Cerebellar cortex (tissue), 1 donor: ENCODE results near the gene ZBTB43.

Experiments used
- DNase-seq: peaks from one replicate; pipeline ENCODE4 v3.0.0-alpha.2; 2015; ENCODE audit warnings: low spot score

ZBTB43 gene

DNA sequence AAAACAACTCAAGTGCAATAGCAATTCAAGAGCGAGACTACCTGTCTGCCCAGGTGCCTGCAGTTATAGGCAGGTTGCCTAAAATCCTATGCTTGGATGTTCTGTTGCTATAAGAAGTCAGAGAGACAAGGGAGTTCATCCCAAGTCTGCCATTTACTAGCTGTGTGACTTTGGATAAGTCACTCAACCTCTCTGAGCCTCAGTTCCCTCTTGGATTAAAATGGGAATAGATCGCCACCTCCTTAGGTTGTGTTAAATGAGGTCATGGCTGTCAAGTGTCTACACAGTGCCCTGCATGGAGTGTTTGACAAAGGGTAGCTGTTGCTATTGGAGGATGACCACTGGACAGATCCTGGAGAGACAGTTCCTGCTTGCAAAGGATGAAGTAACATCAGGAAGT lies 54.3 kb downstream of the ZBTB43 start:
- DNase-seq = no peak

DNA sequence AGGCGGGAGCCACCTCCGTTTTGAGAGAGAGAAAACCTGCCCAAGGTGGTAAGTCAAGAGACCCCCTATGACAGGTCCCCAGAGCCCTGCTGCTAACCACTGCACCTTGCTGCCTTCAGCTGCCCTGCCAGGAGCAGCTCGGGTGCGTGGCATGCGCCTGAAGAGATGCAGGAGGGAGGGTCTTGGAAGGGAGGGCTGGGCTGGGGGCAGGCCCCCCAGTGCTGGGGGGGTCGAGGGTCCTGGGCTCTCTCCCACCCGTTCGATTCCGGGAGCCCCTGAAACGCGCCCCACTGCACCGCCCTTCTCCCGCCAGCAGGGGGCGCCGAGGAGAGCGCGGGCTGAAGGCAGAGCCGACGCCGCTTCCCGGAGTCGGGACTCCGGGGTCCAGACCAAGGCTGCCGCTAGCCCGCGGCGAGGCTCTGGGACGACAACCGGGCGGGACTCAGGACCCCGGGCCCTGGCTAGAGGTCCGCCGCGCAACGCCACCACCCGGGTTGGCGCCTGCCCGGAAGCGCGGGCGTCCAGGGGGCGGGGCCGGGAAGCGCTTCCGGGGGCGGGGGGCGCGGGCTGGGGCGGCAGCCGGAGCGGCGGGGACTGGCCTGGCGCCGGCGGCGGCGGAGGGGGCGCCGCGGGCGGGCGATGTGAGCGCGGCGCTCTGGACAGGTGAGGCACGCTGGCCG lies 55.4 kb downstream of the ZBTB43 start, which contains the start of gene ZBTB34:
Gene ZBTB34, plus strand, starts transcription at position 563 of the 680 bp plus-strand sequence. CDS start 18,761 bp downstream, outside the sequence.
- peak; percentile 51 for DNase-seq

DNA sequence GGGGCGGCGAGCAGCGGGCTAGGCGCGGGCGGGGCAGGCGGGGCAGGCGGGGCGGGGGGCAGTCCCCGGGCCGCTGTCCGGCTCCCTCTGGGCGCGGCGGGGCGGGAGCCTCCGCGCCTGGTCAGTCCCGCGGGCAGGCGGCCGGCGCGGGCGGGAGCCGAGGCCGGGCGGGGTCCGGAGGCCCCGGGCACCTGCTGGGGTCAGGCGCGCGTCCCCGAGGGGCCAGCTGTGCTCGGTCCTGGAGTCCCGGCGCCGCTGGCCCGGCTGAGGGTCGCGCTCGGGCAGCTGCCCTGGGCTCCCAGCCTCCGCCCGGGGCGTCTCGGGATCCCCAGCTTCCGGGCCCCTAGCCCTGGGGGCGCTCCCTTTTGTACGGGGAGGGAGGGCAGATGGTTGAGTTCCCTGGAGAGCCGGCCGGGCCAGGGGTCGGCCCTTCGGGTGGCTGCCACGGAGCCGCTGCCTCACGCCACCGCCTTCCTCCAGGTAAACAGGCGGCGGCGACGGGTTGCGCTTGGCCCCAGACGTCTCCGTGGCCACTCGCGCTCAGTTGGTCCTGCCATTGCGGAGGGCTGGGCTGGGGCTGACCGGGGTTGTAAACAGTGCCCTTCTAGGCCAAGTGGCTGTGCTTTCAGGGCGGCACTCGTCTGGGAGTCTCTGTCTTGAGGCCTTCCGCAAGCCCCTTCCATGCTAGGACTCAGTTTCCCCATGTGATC lies 56.1 kb downstream of the ZBTB43 start:
- peak; percentile 54 for DNase-seq

DNA sequence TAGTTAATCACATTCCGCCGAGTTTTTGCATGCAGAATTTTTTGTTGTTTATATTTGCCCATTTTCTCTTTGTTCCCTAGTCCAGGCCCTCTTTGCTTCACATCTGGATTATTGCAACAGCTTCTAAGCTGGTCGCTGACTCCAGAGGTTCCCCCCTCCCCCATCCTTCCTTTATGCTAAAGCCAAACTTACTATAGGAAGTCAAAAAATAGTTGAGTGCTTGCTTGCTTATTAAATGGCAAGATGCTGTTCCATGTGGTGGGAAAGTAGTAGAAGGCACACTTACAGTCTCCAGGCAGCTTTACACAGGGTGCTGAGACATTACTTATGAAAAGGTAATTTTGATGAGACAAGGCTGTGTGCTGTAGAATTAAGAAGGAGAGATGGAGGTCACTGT lies 56.9 kb downstream of the ZBTB43 start:
- no peak for DNase-seq

DNA sequence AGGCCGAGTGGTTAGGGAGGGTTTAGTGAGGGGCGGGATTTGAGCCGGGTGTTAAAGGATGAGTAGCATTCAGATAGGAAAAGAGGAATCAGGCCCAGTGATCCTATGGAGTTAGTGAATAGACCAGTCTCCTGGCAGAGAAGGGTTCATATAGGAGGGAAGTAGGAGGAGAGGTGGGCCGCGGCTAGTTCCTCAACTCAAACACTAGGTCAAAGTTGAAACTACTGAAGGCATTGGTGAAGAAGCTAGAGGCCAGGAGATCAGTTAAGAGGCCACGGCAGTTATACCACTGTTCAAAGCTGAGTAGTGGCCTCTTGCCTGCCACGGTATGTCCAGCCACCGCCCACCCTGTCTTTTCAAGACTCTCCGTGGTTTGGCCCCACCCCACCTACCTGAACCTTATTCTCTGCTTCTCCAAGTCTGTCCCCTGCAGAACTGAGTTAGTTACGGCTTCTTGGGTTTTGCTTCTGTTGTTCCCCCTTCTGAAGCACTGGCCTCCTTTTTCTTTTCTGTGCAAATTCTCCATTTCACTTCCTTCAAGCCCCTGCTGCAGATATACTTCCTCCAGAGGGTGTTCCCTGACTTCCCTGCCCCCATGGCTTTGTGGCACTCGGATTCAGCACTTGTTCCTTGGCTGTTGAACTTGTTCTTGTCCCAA lies 57.4 kb downstream of the ZBTB43 start:
- no peak for DNase-seq

DNA sequence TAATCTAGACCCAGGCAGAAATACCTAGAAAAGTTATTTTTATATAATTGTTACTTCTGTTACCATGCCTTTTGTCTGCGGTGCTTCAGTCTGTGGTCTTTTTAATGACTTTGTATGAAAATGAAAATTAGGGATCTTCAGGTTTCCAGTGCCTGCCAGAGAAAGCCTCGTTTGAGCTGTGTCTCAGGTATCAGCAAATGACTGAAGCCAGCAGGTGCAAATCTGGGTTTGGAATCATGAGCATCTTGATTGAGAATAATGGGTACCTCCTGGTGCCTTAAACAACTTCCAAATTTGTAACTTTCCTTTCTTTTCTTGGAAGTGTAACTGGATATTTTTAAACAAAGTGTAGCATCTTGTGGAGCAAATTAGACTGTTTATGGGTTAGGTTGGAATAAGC lies 59.9 kb downstream of the ZBTB43 start:
- DNase-seq = no peak

DNA sequence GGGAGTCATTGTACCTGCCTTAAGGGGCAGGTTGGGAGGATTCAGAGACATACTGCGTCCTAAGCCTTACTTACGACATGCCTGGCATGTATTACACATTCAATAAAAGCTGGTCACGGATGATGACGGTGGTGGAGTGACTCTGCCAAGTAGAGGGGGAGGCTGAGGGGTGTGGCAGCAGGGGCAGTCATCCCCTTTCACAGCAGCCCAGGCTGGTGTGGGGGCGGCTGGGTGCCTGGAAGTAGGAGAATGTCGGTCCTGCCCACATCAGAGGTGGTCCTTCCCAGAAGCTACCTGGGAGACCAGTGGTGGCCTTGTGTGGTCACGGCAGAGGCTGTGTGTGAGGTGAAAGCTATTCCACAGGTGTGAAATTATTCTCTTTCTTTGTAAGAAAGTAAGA lies 64.5 kb downstream of the ZBTB43 start:
- no peak for DNase-seq

DNA sequence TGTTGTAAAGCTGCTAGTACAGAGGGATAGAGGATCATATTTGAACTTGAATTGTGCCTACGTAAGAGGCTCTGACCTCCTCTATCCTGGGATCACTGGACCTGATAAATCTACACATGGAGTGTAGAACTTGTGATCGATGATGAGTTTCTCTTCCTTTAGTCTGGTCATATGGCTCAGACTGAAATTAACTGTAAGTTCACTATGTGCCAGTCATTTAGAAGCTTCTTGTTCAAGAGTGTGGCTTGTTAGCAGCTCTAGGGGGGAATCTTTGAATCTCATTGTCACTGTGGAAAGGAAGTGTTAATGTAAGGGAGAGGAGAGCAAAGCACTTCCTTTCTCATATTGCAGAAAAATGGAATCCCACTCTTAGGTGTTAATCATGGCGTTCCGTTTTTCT lies 67.7 kb downstream of the ZBTB43 start:
- no peak for DNase-seq

DNA sequence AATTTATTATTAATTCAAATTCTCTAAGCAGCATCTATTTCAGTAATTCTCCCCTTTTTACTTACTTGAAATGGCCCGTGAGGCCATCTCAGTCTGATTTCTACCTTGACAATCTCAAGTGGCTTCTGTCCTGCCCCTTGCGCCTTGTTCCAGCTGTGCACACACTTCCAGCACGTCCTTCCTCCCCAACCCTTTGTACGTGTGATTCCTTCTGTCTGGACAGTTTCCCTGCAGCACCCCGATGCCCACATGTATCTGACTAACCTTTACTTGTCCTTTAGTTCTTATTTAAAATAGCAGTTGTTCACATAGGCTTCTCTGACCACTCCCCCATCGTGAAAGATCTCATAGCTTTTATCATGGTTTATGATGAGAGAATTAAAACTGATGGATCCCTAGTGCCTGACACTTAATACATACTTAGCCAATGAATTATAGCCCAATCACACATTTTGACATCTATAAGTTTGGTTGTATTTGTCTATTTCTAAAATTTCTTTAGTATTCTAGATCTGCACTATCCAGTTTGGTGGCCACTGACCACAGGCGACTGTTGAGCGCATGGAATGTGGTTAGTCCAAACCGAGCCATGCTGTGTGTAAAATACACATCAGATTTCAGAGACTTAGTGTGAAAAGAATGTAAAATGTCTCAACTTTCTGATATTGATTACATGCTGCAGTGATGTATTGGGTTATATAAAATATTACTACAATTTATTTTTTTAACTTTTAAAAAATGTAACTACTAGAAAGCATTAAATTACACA lies 69.9 kb downstream of the ZBTB43 start:
- DNase-seq = no peak

DNA sequence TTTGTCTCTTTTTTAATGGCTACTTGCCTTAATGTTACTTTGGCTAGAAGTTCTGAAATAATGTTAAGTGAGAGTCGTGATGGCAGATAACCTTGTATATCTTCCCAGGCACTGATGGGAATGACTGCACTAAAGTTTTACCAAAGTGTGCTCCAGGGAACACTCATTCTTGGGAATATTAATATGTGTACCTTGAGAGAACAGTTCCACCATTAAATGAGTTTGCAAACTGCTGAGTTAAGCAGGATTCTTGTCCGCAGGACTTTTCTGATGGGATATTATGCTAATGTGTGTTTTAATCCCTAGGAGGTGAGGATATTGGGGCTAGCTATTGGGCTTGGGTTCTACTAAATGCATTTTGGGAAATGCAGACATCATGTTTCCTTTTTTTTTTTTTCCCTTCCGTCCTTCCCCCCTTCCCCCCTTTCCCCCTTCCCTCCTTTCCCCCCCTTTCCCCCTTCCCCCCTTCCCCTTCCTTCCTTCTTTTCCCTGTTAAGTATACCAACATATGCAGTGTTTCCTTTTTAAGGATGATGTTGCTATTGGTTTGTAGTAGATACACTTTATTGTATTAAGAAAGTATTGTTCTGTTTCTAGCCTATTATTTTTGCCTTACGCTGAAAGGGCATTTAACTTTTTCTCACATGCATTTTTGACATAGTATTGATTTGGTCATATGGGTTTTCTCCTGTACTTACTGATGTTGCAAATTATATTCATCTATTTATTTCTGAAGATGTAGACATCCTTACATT lies 71.1 kb downstream of the ZBTB43 start:
- no peak for DNase-seq

DNA sequence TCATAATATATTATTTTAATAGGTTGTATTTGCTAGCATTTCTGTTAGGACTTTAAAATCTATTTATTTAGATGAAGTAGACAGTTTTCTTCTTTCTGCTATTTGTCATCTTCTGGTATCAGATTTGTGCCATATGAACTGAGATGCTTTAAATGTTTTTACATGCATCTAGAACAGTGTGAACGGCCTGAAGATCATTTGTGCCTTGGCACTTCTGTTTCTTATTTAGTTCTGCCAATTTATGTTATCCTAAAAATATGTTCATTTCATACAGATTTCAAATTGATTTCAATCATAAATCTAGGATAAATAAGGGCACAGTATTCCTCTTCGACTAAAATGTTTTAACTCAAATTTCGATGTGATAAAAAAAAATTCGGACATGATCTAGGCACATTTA lies 71.7 kb downstream of the ZBTB43 start:
- no peak for DNase-seq

DNA sequence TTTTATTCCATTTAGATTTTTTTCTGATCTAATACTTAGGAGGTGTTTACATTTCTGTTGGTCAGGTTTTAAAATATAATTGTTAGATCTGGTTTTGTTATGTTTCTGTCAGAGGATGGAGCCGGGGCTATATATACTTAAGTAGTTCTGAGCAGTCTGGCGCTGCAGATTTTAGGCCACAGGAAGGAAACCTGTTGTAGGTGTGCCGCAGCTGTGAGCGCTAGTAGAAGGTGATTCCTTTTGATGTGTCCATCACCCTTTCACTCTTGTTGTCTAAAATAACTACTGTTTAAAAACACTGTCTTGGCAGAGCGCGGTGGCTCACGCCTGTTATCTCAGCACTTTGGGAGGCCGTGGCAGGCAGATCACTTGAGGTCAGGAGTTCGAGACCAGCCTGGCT lies 72.6 kb downstream of the ZBTB43 start:
- DNase-seq = no peak

DNA sequence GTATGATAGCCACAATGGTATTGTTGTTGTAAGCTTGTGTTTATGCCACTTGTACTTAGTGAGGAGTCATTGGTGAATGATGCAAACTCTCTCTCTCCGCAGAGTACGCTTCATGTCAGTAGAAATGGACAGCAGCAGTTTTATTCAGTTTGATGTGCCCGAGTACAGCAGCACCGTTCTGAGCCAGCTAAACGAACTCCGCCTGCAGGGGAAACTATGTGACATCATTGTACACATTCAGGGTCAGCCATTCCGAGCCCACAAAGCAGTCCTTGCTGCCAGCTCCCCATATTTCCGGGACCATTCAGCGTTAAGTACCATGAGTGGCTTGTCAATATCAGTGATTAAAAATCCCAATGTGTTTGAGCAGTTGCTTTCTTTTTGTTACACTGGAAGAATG lies 74.4 kb downstream of the ZBTB43 start:
- DNase-seq = no peak

DNA sequence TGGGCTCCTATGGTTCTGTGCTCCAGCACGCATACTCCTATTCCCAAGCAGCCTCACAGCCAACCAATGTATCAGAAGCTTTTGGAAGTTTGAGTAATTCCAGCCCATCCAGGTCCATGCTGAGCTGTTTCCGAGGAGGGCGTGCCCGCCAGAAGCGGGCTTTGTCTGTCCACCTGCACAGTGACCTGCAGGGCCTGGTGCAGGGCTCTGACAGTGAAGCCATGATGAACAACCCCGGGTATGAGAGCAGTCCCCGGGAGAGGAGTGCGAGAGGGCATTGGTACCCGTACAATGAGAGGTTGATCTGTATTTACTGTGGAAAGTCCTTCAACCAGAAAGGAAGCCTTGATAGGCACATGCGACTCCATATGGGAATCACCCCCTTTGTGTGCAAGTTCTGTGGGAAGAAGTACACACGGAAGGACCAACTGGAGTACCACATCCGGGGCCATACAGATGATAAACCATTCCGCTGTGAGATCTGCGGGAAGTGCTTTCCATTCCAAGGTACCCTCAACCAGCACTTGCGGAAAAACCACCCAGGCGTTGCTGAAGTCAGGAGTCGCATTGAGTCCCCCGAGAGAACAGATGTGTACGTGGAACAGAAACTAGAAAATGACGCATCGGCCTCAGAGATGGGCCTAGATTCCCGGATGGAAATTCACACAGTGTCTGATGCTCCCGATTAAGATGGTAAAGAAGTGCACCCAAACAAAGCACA lies 75.5 kb downstream of the ZBTB43 start:
- DNase-seq = no peak

DNA sequence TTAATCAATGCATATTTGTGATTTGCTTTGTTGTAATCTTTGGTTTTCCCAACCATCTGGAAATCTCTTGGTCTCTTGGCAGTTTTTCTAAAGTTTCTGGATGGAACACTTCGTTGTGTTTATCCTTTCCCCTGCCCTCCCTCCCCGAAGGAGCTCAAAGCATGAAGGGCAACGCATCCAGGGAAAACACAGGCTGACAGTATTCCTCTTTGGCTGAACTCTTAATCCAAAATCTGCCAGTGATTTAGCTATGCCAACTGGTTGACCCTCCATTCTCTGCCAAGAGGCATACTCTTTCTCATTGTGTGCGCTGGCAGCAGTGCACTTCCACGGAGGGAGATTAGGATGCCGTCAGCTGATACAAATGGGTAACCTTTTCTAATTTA lies 76.1 kb downstream of the ZBTB43 start:
- peak; percentile 71 for DNase-seq

DNA sequence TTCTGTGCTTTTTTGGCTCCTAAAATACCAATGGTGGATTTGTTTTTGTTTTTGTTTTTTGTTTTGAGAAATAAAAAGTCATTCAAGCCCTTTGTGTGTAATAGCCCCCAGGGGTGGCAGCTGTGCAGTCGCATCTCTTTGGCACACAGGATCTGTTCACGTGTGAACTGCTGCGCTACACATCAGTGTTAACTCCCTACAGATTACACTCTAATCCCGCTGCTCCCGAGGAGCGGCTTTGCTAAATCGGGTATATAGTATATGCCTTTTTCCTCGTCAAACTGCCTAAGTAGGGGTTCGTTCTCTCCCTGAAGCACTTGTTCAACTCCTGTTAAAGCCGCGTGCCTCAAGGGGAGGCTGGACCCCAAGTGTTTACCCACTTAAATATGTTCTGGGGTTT lies 77.9 kb downstream of the ZBTB43 start:
- DNase-seq = no peak

DNA sequence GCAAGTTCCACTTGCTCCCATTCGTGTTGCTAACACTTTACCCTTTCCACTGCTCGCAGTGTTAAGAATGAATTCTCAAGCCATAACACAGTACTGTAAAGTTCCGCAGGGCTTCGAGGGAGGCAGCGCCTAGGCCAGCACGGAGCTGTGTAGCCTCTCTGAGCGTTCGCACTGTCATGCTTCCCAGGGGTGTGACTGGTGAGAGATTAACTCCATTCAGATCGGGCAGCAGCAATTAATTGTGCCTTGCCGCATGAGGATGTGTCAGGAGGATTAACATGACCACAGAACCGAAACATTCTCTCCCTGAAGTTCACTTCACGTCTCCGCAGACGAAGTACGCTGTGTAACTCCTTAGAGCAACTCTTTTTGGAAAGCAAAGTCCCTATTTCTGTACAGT lies 78.8 kb downstream of the ZBTB43 start:
- no peak for DNase-seq

DNA sequence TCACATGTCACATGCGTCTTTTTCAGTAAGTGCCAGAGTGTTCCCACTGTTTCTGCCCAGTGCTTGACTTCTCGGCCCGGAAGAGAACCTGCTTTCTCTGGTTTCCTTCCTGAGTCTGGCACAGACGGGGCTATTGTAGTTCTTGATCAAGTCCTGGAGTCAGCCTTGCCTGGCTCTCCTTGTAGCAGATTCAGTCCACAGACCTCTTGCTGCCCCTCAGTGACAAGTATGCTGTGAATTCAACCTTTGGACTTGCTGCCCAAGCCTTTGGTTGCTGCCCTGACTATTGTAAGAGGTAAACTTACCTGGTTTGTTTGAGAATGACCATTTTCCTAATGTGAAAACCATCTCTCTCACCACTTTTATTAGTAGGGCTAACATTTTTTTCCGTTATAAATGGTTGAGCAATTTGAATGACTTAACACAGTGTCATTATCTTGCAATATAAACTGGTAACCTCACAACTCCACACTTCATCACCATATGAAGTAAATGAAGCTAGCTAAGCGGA lies 80.3 kb downstream of the ZBTB43 start:
- no peak for DNase-seq

DNA sequence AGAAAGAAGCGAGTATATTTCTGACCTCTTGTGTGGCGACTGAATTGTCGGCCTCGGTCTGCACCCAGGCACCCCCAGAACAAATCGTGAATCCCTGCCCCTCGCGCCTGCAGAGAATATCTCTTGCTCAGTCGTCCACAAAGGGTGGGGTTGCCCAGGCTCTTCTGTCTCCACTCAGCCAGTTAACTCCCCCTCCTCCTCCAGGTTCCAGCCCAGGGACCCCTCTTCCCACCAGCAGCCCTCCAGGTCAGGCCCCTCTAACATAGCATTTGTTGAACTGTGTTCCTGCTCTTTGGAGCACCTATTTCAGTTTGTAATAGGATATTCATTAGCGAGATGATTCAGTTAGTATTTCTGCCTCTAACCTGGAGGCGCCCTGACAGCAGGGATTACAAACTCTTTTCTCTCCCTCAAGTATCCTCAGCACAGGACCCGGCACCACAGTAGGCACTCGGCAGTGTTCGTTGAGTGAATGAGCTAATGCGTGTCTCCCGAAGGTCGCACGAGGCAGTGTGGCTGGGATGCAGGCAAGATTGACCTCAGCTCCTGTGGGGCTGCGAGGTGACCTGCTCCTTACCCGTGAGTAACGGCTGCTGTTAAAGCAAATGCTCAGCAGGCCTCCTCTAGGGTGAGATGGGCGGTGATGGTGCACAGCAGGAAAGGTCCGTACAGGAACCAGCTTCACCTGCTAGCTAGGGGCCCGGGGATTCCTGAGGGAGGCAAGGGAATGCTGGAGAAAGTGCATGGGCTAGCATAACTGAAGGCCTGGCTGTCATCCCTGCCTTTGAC lies 81.4 kb downstream of the ZBTB43 start:
- no peak for DNase-seq

DNA sequence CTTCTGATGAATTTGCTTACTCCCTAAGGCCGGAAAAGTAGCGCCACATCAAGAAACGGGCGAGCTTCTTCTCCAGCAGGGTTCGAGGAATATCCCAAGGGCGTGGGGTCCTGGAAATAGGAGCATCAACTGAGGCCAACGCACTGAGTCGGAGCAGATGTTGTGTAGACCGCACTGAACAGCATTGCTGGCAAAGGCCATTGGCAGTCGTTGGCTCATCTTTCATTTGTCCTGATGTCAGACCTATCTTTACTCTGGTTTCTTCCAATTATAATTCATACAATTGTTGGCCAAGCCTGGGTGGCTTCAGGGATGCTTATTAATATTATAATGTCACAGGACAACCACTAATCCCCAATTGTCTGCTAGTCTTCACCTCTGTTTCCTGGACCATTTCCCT lies 82.1 kb downstream of the ZBTB43 start:
- no peak for DNase-seq
